ENCODE data around the gene TNFSF13B. TPM values are rescaled to one million over a fixed set of nuclear protein-coding genes. Genes with fewer than 3 reads are reported as not detected.

The TNFSF13B gene
- polyA plus RNA-seq = 1 to 10 TPM; 2.6 to 6.9 (median 3.9) TPM
- long read RNA-seq, donor 1 = 0 reads
- long read RNA-seq, donor 2 = 0 reads
- long read RNA-seq, donor 3, partial matches to known transcripts = 0 of 3 reads
- long read RNA-seq, donor 3, other reads (novel, unspliced or antisense) = 0 of 3 reads
- long read RNA-seq, donor 4 = 0 reads
- long read RNA-seq, donor 5, partial matches to known transcripts = 0 of 1 reads
- long read RNA-seq, donor 5, other reads (novel, unspliced or antisense) = 0 of 1 reads
- long read RNA-seq, donor 6, partial matches to known transcripts = 0 of 1 reads
- long read RNA-seq, donor 6, other reads (novel, unspliced or antisense) = 0 of 1 reads
- long read RNA-seq, donor 7 = 0 reads
- long read RNA-seq, donor 8 = 0 reads
- long read RNA-seq, donor 9 = 0 reads
- long read RNA-seq, donor 10, partial matches to known transcripts = 0 of 1 reads
- long read RNA-seq, donor 10, other reads (novel, unspliced or antisense) = 0 of 1 reads

DNA sequence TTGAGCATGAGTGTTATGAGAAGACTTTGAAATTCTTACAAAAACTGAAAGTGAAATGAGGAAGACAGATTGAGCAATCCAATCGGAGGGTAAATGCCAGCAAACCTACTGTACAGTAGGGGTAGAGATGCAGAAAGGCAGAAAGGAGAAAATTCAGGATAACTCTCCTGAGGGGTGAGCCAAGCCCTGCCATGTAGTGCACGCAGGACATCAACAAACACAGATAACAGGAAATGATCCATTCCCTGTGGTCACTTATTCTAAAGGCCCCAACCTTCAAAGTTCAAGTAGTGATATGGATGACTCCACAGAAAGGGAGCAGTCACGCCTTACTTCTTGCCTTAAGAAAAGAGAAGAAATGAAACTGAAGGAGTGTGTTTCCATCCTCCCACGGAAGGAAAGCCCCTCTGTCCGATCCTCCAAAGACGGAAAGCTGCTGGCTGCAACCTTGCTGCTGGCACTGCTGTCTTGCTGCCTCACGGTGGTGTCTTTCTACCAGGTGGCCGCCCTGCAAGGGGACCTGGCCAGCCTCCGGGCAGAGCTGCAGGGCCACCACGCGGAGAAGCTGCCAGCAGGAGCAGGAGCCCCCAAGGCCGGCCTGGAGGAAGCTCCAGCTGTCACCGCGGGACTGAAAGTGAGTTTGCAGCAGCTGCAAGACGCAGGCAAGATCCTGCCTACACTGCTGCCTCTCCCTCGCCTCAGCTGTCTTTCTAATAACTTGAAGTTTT is at the start of gene TNFSF13B:
TSS of gene TNFSF13B (plus strand) at position 118 of the 728 bp plus-strand sequence. CDS start at position 296, 178 bp downstream.
- H3K27ac ChIP-seq (ENCODE audit: low read depth in 1 of 3, low read length in 2 of 3) = peak within 1 kb of the TSS; percentile 11 to 95 (median 73)

GRCh38 chr13:108220041-108220440 is 49.5 kb upstream of the TNFSF13B start:
- no peaks in the 10 kb centered on the region for H3K27me3 ChIP-seq (ENCODE audit: control insufficient read depth in 3 of 3, insufficient read depth in 3 of 3, low read length in 3 of 3)
- H3K4me1 ChIP-seq (ENCODE audit: control insufficient read depth in 3 of 3, insufficient read depth in 2 of 3, low read depth in 1 of 3, low read length in 2 of 3) = peaks cover 5 to 16% (median 7%) of the 10 kb centered on the region in 3 donors
- H3K9me3 ChIP-seq (ENCODE audit: control insufficient read depth in 2 of 2, insufficient read depth in 1 of 2, low read depth in 1 of 2, low read length in 1 of 2) = no peaks in the 10 kb centered on the region
- H3K4me3 ChIP-seq (ENCODE audit: low read depth in 1 of 3, low read length in 3 of 3) = no peak overlapping the region
- no peak overlapping the region for H3K27ac ChIP-seq (ENCODE audit: low read depth in 1 of 3, low read length in 2 of 3)
- FAIRE-seq = no peak
- DNase-seq = peak; percentile 28 to 69
- WGBS, 3 donors = 0 to 31% (median 17%) methylated on average over 1 of the region's 1 CpG
- no peaks in the 10 kb centered on the region for H3K36me3 ChIP-seq (ENCODE audit: control insufficient read depth in 3 of 3, insufficient read depth in 2 of 3, low read depth in 1 of 3, low read length in 3 of 3)

More for the DNA sequence above, at the start of gene TNFSF13B:
- peak; percentile 67 to 71 for DNase-seq
- no peaks in the 10 kb centered on the region for H3K36me3 ChIP-seq (ENCODE audit: control insufficient read depth in 3 of 3, insufficient read depth in 2 of 3, low read depth in 1 of 3, low read length in 3 of 3)
- peaks cover 0 to 6% (median 0%) of the 10 kb centered on the region in 3 donors for H3K4me1 ChIP-seq (ENCODE audit: control insufficient read depth in 3 of 3, insufficient read depth in 2 of 3, low read depth in 1 of 3, low read length in 2 of 3)
- no peaks in the 10 kb centered on the region for H3K27me3 ChIP-seq (ENCODE audit: control insufficient read depth in 3 of 3, insufficient read depth in 3 of 3, low read length in 3 of 3)
- H3K9me3 ChIP-seq (ENCODE audit: control insufficient read depth in 2 of 2, insufficient read depth in 1 of 2, low read depth in 1 of 2, low read length in 1 of 2) = no peaks in the 10 kb centered on the region
- 3 to 6% (median 3%) methylated on average over 16 of the region's 16 CpGs for WGBS, 3 donors
- FAIRE-seq = no peak
- H3K4me3 ChIP-seq (ENCODE audit: low read depth in 1 of 3, low read length in 3 of 3) = peak within 1 kb of the TSS in 2 of 3 donors; percentile 33 to 58

GRCh38 chr13:108223687-108224503 is 45.6 kb upstream of the TNFSF13B start:
- Histone ChIP-seq H3K27ac (ENCODE audit: low read depth in 1 of 3, low read length in 2 of 3) (no peak overlapping the region), H3K27me3 (ENCODE audit: control insufficient read depth in 3 of 3, insufficient read depth in 3 of 3, low read length in 3 of 3) (no peaks in the 10 kb centered on the region), H3K36me3 (ENCODE audit: control insufficient read depth in 3 of 3, insufficient read depth in 2 of 3, low read depth in 1 of 3, low read length in 3 of 3) (no peaks in the 10 kb centered on the region), H3K4me1 (ENCODE audit: control insufficient read depth in 3 of 3, insufficient read depth in 2 of 3, low read depth in 1 of 3, low read length in 2 of 3) (peaks cover 5 to 20% (median 15%) of the 10 kb centered on the region in 3 donors), H3K4me3 (ENCODE audit: low read depth in 1 of 3, low read length in 3 of 3) (no peak overlapping the region), H3K9me3 (ENCODE audit: control insufficient read depth in 2 of 2, insufficient read depth in 1 of 2, low read depth in 1 of 2, low read length in 1 of 2) (no peaks in the 10 kb centered on the region)
- FAIRE-seq (no peak), DNase-seq (no peak)
- 77 to 88% (median 82%) methylated on average over 7 of the region's 7 CpGs for WGBS, 3 donors

DNA sequence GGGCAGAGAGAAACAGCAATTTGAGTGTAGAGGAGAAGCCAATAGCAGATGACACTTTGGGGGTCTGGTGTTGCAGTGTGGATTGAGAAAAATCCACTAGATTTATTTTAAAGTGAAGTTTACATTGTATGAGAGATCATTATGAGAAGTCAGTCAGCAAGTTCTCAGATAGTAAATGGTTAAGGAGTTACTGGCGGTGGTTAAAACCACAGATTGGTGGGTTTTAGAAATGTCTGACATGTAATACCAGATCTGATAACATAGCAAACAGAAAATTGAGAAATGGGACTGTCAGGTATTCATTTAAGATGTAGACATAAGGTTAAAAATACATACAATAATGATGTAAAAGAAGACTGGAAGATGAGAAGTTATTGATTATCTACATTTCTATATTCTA is 44.1 kb upstream of the TNFSF13B start:
- FAIRE-seq (no peak), DNase-seq (peak in 1 of 2 donors; percentile 19)
- WGBS, 3 donors = 74 to 77% (median 74%) methylated on average over 1 of the region's 1 CpG
- Histone ChIP-seq H3K27me3 (ENCODE audit: control insufficient read depth in 3 of 3, insufficient read depth in 3 of 3, low read length in 3 of 3) (no peaks in the 10 kb centered on the region), H3K9me3 (ENCODE audit: control insufficient read depth in 2 of 2, insufficient read depth in 1 of 2, low read depth in 1 of 2, low read length in 1 of 2) (no peaks in the 10 kb centered on the region), H3K4me3 (ENCODE audit: low read depth in 1 of 3, low read length in 3 of 3) (no peak overlapping the region), H3K4me1 (ENCODE audit: control insufficient read depth in 3 of 3, insufficient read depth in 2 of 3, low read depth in 1 of 3, low read length in 2 of 3) (peaks cover 2 to 13% (median 11%) of the 10 kb centered on the region in 3 donors), H3K27ac (ENCODE audit: low read depth in 1 of 3, low read length in 2 of 3) (no peak overlapping the region), H3K36me3 (ENCODE audit: control insufficient read depth in 3 of 3, insufficient read depth in 2 of 3, low read depth in 1 of 3, low read length in 3 of 3) (peaks cover 0 to 3% (median 0%) of the 10 kb centered on the region in 3 donors)

- DNase-seq = peak; percentile 29 to 50
Observed at GRCh38 chr13:108226184-108226583, 43.3 kb upstream of the TNFSF13B start.

DNA sequence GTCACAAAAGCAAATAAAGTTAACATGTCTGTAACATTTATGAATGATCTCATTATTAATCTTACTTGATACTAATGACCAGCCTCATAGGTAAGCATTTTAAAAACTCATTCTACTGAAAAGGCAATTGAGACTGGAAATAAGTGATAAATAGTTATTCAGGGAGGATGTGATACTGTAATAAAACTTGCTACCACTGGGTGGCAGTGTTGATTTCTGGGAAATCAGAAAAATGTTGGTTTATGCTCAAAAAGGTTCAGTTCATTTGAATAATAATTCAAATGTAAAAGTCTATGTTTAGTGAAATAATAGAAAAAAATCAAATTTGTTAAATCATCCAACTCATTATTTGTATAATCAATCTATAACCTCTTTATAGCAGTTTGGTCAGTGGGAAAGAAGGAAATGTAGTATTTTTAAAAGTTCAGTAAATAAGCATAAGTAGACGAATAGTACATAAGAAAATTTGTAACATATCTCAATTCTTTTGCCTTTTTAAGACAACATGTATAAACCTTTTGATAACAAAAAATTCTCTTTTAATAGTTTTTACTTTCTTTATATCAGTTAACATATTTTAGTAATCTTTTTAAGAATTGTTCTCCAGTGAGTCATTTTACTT is 41.8 kb upstream of the TNFSF13B start:
- 78 to 86% (median 83%) methylated on average over 1 of the region's 1 CpG for WGBS, 3 donors
- H3K27ac ChIP-seq (ENCODE audit: low read depth in 1 of 3, low read length in 2 of 3) = no peak overlapping the region
- H3K27me3 ChIP-seq (ENCODE audit: control insufficient read depth in 3 of 3, insufficient read depth in 3 of 3, low read length in 3 of 3) = no peaks in the 10 kb centered on the region
- no peak overlapping the region for H3K4me3 ChIP-seq (ENCODE audit: low read depth in 1 of 3, low read length in 3 of 3)
- H3K36me3 ChIP-seq (ENCODE audit: control insufficient read depth in 3 of 3, insufficient read depth in 2 of 3, low read depth in 1 of 3, low read length in 3 of 3) = peaks cover 0 to 3% (median 0%) of the 10 kb centered on the region in 3 donors
- no peaks in the 10 kb centered on the region for H3K9me3 ChIP-seq (ENCODE audit: control insufficient read depth in 2 of 2, insufficient read depth in 1 of 2, low read depth in 1 of 2, low read length in 1 of 2)
- H3K4me1 ChIP-seq (ENCODE audit: control insufficient read depth in 3 of 3, insufficient read depth in 2 of 3, low read depth in 1 of 3, low read length in 2 of 3) = peaks cover 2 to 13% (median 11%) of the 10 kb centered on the region in 3 donors
- FAIRE-seq (peak; percentile 95), DNase-seq (peak; percentile 36 to 51)

More at GRCh38 chr13:108226184-108226583, 43.3 kb upstream of the TNFSF13B start:
- H3K9me3 ChIP-seq (ENCODE audit: control insufficient read depth in 2 of 2, insufficient read depth in 1 of 2, low read depth in 1 of 2, low read length in 1 of 2) = no peaks in the 10 kb centered on the region
- peaks cover 0 to 3% (median 0%) of the 10 kb centered on the region in 3 donors for H3K36me3 ChIP-seq (ENCODE audit: control insufficient read depth in 3 of 3, insufficient read depth in 2 of 3, low read depth in 1 of 3, low read length in 3 of 3)
- peak overlapping the region in 1 of 3 donors; percentile 24 for H3K27ac ChIP-seq (ENCODE audit: low read depth in 1 of 3, low read length in 2 of 3)
- 0 to 20% (median 10%) methylated on average over 1 of the region's 1 CpG for WGBS, 3 donors
- no peak overlapping the region for H3K4me3 ChIP-seq (ENCODE audit: low read depth in 1 of 3, low read length in 3 of 3)
- no peaks in the 10 kb centered on the region for H3K27me3 ChIP-seq (ENCODE audit: control insufficient read depth in 3 of 3, insufficient read depth in 3 of 3, low read length in 3 of 3)
- H3K4me1 ChIP-seq (ENCODE audit: control insufficient read depth in 3 of 3, insufficient read depth in 2 of 3, low read depth in 1 of 3, low read length in 2 of 3) = peaks cover 2 to 13% (median 11%) of the 10 kb centered on the region in 3 donors
- FAIRE-seq = no peak

DNA sequence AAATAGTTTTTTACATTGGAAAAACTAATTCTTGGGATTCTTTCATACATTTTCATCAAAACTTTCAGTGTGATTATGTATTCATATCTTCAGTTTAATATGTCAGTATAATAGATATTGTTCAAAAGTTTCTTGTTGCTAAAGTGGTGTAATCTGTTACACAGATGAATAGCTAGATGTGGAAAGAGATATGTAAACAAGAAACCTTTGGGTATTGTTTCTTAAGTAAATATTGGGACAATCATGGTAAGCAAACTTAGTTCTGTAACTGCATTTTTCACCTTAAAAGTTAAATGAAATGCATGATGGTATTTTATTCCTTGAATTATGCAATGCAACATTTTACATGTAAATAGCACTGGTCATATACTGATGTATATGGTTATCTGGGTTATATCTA is 39.1 kb upstream of the TNFSF13B start:
- no peaks in the 10 kb centered on the region for H3K27me3 ChIP-seq (ENCODE audit: control insufficient read depth in 3 of 3, insufficient read depth in 3 of 3, low read length in 3 of 3)
- H3K4me3 ChIP-seq (ENCODE audit: low read depth in 1 of 3, low read length in 3 of 3) = no peak overlapping the region
- peaks cover 0 to 3% (median 0%) of the 10 kb centered on the region in 3 donors for H3K36me3 ChIP-seq (ENCODE audit: control insufficient read depth in 3 of 3, insufficient read depth in 2 of 3, low read depth in 1 of 3, low read length in 3 of 3)
- no peak for DNase-seq
- no peaks in the 10 kb centered on the region for H3K9me3 ChIP-seq (ENCODE audit: control insufficient read depth in 2 of 2, insufficient read depth in 1 of 2, low read depth in 1 of 2, low read length in 1 of 2)
- H3K27ac ChIP-seq (ENCODE audit: low read depth in 1 of 3, low read length in 2 of 3) = no peak overlapping the region
- peaks cover 0 to 11% (median 6%) of the 10 kb centered on the region in 3 donors for H3K4me1 ChIP-seq (ENCODE audit: control insufficient read depth in 3 of 3, insufficient read depth in 2 of 3, low read depth in 1 of 3, low read length in 2 of 3)
- FAIRE-seq = no peak
